ENCODE results near the gene KCNN2.

KCNN2 gene

GRCh38 chr5:114402206-114402605 lies 40.3 kb downstream of the KCNN2 start:
- DNase-seq (ENCODE audit: low read depth): no peak
- H3K4me3 ChIP-seq (ENCODE audit: low read depth, low read length): no peak overlapping the region
- TF ChIP-seq CTCF (IDR thresholded peaks at IDR 0.05; ENCODE audit: insufficient read depth, low read depth, low read length, missing control alignments): no peak

GRCh38 chr5:114407783-114408182 lies 45.9 kb downstream of the KCNN2 start:
- no peak overlapping the region for H3K4me3 ChIP-seq (ENCODE audit: low read depth, low read length)
- no peak for TF ChIP-seq CTCF (IDR thresholded peaks at IDR 0.05; ENCODE audit: insufficient read depth, low read depth, low read length, missing control alignments)
- peak; percentile 5 for DNase-seq (ENCODE audit: low read depth)

- no peak for TF ChIP-seq CTCF (IDR thresholded peaks at IDR 0.05; ENCODE audit: insufficient read depth, low read depth, low read length, missing control alignments)
- H3K4me3 ChIP-seq (ENCODE audit: low read depth, low read length): no peak overlapping the region
- DNase-seq (ENCODE audit: low read depth): no peak
These were observed 47.0 kb downstream of the KCNN2 start for GRCh38 chr5:114408847-114409246.

GRCh38 chr5:114411380-114411931 lies 49.6 kb downstream of the KCNN2 start:
- no peak for DNase-seq (ENCODE audit: low read depth)
- no peak for TF ChIP-seq CTCF (IDR thresholded peaks at IDR 0.05; ENCODE audit: insufficient read depth, low read depth, low read length, missing control alignments)
- H3K4me3 ChIP-seq (ENCODE audit: low read depth, low read length): no peak overlapping the region

GRCh38 chr5:114412510-114413171 lies 50.8 kb downstream of the KCNN2 start:
- no peak for TF ChIP-seq CTCF (IDR thresholded peaks at IDR 0.05; ENCODE audit: insufficient read depth, low read depth, low read length, missing control alignments)
- H3K4me3 ChIP-seq (ENCODE audit: low read depth, low read length): no peak overlapping the region
- DNase-seq (ENCODE audit: low read depth): no peak

GRCh38 chr5:114415760-114416159 lies 53.9 kb downstream of the KCNN2 start:
- H3K4me3 ChIP-seq (ENCODE audit: low read depth, low read length): no peak overlapping the region
- no peak for TF ChIP-seq CTCF (IDR thresholded peaks at IDR 0.05; ENCODE audit: insufficient read depth, low read depth, low read length, missing control alignments)
- no peak for DNase-seq (ENCODE audit: low read depth)

- TF ChIP-seq CTCF (IDR thresholded peaks at IDR 0.05; ENCODE audit: insufficient read depth, low read depth, low read length, missing control alignments): no peak
- DNase-seq (ENCODE audit: low read depth): no peak
- H3K4me3 ChIP-seq (ENCODE audit: low read depth, low read length): no peak overlapping the region
These were observed 54.4 kb downstream of the KCNN2 start for GRCh38 chr5:114416254-114416653.

Data from GM12865 (cell line).